Measurements from ENCODE around the gene CC2D1B.
"Not testable (repeated sequence)": the region's sequence is repeated elsewhere in the genome, so short reads cannot be mapped to it uniquely, and the experiment has no call there.

Gene CC2D1B

GRCh38 chr1:52365746-52366516, at the start of gene CC2D1B:
Gene CC2D1B (minus strand): TSS chr1:52366205. CDS start chr1:52364620, 1,585 bp downstream.
- peak; percentile 99 for DNase-seq (ENCODE audit: extremely low read depth in 1 of 2, low read depth in 1 of 2)

GRCh38 chr1:52414942-52415341, 48.9 kb upstream of the CC2D1B start:
- DNase-seq (ENCODE audit: extremely low read depth in 1 of 2, low read depth in 1 of 2): no peak

GRCh38 chr1:52413410-52413989, 47.5 kb upstream of the CC2D1B start:
- no peak for DNase-seq (ENCODE audit: extremely low read depth in 1 of 2, low read depth in 1 of 2)

GRCh38 chr1:52404975-52405338, 39.0 kb upstream of the CC2D1B start:
- DNase-seq (ENCODE audit: extremely low read depth in 1 of 2, low read depth in 1 of 2): no peak

DNA sequence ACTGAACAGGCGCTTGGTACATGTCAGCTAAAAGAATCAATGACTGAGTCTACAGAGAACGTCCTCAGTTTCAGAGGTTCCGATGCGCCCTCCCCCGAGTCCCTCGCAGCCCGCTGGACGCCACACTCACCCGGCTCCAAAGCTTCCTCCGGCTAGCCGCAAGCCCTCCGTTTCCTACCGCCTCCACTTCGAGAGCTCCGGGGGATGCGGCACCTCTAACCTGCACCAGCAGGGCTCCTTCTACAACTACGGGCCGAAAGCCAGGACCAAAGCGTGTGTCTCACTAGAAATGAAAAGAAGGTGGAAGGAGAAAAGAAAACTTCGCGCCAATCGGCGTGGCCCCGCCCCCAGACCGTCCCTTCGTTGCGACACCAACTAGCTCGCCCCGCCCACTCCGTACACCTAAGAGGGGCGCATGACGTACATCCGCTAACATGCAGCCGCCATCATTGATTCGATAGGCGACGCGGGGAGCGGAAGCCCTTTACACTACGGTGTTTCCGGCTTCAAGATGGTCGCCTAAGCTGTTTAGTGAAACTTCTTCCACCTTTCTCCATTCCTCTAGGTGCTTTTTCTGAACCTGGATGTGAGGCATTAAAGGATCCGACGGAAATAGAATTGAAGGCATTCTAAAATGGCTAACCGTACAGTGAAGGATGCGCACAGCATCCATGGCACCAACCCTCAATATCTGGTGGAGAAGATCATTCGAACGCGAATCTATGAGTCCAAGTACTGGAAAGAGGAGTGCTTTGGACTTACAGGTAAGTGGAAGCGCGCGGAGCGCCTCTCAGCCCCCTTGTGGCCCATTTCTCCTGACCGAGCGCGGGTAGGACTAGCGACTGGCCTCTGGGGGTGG, 38.3 kb upstream of the CC2D1B start, which contains the start of the genes ORC1 and PRPF38A:
ORC1 (minus strand) TSS at position 308 of the 859 bp plus-strand sequence. CDS start 2,200 bp downstream, outside the sequence.
PRPF38A (plus strand) TSS at position 487 of the 859 bp plus-strand sequence; CDS start at position 635, 148 bp downstream.
- peak; percentile 87 to 97 for DNase-seq (ENCODE audit: extremely low read depth in 1 of 2, low read depth in 1 of 2)

- DNase-seq (ENCODE audit: extremely low read depth in 1 of 2, low read depth in 1 of 2): peak in 1 of 2 donors; percentile 31
Observed at GRCh38 chr1:52403566-52404115, 37.6 kb upstream of the CC2D1B start.

GRCh38 chr1:52402860-52403240, 36.8 kb upstream of the CC2D1B start:
- no peak for DNase-seq (ENCODE audit: extremely low read depth in 1 of 2, low read depth in 1 of 2)

DNA sequence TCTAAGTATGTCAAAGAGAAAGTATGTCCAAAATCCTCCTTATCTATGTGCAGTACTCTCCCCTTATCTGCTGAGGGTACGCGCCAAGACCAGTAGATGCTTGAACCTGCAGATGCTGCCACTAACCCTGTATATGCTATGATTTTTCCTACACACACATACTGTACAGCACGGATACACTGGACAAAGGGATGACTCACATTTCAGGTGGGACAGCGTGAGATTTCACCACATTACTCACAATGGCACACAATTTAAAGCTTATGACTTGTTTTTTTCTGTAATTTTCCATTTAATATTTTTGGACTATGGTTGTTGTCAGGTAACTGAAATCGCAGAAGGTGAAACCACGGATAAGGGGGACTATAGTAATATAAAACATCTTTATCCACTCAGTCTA, 34.1 kb upstream of the CC2D1B start:
- no peak for DNase-seq (ENCODE audit: extremely low read depth in 1 of 2, low read depth in 1 of 2)

DNA sequence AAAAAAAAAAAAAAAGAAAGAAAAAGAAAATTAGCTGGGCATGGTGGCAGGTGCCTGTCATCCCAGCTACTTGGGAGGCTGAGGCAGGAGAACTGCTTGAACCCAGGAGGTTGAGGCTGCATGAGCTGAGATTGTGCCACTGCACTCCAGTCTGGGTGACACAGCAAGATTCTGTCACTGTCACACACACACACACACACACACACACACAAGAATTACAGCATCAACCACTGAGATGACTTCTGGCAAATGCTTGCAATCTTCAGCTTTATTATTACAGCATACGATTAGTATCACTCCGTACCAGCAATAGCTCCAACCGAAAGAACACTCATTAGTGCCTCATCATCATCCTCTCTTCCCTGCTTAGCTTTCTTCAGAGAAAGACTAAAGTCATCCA, 33.6 kb upstream of the CC2D1B start:
- DNase-seq (ENCODE audit: extremely low read depth in 1 of 2, low read depth in 1 of 2): no peak

GRCh38 chr1:52393174-52393573, 27.2 kb upstream of the CC2D1B start:
- DNase-seq (ENCODE audit: extremely low read depth in 1 of 2, low read depth in 1 of 2): no peak

DNA sequence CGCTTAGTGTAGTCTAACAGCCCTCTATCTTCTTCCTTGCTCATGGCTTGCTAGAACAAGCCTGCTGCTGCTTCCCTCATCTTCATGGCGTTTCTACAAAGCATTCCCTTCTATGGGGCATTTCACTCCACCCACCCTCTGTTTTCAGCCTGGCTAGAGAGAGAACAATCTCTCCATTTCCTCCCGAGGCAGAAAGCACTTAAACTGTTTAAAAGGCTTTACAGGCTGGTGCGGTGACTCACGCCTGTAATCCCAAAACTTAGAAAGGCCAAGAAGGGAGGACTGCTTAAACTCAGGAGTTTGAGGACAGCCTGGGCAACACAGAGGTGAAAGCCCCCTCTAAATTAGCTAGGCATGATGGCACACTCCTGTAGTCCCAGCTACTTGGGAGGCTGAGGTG, 20.5 kb upstream of the CC2D1B start:
- no peak for DNase-seq (ENCODE audit: extremely low read depth in 1 of 2, low read depth in 1 of 2)

- no peak for DNase-seq (ENCODE audit: extremely low read depth in 1 of 2, low read depth in 1 of 2)
Observed at GRCh38 chr1:52385376-52385775, 19.4 kb upstream of the CC2D1B start.

DNA sequence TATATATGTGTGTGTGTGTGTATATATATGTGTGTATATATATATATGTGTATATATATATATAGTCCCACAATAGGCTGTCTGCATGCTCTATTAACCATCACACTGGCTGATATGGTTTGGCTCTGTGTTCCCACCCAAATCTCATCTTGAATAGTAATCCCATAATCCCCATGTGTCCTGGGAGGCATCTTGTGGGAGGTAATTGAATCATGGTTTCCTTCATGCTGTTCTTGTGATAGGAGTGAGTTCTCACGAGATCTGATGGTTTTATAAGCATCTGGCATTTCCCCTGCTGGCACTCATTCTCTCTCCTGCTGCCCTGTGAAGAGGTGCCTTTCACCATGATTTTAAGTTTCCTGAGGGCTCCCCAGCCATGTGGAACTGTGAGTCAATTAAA, 3.8 kb upstream of the CC2D1B start:
- not testable (repeated sequence) for DNase-seq (ENCODE audit: extremely low read depth in 1 of 2, low read depth in 1 of 2)

DNA sequence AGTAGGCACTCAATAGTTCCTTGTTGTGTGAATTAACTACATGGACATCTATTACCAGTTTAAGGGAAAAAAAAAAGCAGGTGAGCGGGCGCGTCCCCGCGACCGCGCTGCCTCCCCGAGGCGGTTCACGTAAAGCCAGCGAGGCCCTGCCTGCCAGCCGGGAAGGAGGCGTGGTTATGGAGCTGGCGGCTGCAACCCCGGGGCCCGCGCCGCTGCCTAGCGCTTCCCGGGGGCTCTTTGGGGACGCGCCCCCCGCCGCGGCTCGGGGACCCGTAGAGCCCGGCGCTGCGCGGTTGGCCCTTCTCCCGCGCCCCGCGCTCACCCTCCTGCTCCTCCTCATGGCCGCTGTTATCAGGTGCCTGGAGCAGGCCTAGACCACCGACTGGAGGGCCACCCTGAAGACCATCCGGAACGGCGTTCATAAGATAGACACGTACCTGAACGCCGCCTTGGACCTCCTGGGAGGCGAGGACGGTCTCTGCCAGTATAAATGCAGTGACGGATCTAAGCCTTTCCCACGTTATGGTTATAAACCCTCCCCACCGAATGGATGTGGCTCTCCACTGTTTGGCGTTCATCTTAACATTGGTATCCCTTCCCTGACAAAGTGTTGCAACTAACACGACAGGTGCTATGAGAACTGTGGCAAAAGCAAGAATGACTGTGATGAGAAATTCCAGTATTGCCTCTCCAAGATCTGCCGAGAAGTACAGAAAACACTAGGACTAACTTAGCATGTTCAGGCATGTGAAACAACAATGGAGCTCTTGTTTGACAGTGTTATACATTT, 2.6 kb upstream of the CC2D1B start:
- DNase-seq (ENCODE audit: extremely low read depth in 1 of 2, low read depth in 1 of 2): peak; percentile 29 to 32

GRCh38 chr1:52367272-52367671, 1.3 kb upstream of the CC2D1B start:
- DNase-seq (ENCODE audit: extremely low read depth in 1 of 2, low read depth in 1 of 2): no peak

DNA sequence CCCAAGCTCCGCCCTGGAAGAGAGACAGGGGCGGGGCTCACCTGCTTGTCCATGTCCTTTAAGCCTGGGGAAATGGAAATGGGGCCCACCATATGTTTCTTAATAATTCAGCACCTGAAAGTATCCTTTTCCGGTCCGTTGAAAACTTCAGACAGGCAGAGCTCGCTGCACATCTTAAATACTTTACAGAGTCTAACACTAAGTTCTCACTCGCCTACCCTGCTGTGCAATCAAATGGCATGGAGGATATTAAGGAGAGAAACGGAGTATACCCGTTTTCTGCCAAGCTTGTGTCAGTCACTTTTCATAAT, 467 bp upstream of the CC2D1B start:
- DNase-seq (ENCODE audit: extremely low read depth in 1 of 2, low read depth in 1 of 2): no peak

DNA sequence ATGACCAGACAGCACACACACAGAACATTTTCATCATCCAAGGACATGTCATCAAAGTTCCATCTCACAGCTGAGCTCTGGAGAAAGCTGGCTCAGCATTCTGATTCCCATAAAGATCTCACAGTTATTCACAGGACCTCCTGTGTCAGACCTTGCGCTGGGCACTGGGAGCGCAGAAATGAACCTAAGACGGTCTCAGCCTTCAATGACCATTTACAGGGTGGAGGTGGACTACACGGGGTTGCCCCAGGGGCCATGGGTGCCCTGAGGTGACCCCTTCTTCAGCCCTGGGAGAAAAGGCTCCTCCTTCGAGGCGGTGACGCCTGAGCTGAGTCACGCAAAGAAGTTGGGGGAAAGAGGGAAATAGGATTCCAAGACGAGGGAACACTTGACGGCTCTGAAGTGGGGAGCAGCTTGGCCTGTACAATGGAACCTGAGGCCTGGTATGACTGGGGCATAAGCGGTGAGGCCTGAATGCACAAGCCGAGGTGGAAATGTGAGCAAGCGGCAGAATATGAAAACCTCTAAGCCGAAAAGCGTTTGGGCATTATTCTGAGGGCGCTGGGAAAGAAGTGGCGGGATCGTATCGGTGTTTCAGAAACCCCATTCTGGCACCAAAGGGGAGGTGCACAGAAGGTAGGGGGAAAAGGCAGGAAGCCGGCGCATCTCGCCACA, 797 bp downstream of the CC2D1B start:
- DNase-seq (ENCODE audit: extremely low read depth in 1 of 2, low read depth in 1 of 2): no peak

DNA sequence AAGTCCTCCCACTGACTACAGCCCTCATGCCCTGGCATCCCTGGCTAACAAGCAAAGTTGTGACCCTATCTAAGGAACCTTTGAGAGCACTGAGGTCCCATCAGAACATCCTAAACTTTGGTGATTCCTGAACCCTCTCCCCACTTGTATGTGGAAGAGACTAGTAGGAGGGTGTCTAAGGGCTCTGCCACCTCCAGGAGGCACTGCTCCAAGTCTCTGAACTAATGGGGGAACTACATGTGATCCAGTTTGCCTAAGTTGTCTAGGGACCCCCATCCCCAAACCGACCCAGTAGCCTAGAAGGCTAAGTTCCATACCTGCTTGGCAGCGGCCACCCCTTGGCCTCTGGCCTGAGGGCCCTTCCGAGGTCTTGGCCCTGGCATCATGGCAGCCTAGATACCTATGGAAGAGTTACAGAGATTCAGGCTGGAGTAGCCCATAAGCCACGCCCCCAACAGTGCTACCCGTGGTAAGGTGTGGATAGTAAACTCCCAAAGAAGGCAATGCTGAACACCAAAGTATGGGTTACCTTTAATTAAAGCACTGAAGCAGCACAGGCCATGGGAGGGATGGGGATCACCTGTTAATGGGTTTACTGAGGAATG, 1.7 kb downstream of the CC2D1B start:
- DNase-seq (ENCODE audit: extremely low read depth in 1 of 2, low read depth in 1 of 2): no peak

DNA sequence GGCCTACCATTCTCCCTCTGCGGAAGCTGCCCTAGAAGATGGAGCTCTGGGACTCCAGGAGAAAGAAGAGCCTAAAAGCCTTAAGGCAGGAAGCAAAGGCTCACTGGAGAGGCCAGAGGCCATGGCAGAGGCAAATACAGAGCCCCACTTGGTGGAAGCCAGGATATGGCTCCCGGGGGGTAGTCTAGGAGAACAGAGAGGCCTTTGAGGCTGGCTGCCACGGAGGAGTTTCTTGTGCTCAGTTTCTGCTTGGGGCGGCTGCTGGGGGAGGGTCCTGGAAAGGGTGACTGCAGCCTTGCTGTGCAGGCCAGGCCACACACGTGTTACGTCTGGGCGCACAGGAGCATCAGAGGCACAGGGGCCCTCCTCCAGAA, 5.4 kb downstream of the CC2D1B start:
- DNase-seq (ENCODE audit: extremely low read depth in 1 of 2, low read depth in 1 of 2): no peak

All from stimulated activated CD8-positive, alpha-beta memory T cell treated with anti-CD3 and anti-CD28 coated beads, Interleukin-7, amount 100 ng/mL, for 48 hours (primary cell).